OCI-LY1 (cell line): ENCODE measurements around the gene NPB.

Experiments
- CTCF ChIP-seq: fragments of 200-600 bp; sonication (generic), shearing (Covaris generic); IDR thresholded peaks from 2 replicates; pipeline ENCODE4 v1.5.1; 2017; ENCODE audit warnings: mild to moderate bottlenecking, antibody characterized with exemption, low read length, moderate library complexity, mixed read lengths
- EZH2 ChIP-seq: fragments of 200-600 bp; sonication (generic), shearing (Covaris generic); IDR thresholded peaks from 2 replicates; pipeline ENCODE4 v1.8.0; 2017; ENCODE audit warnings: borderline replicate concordance, mixed run types, mild to moderate bottlenecking, antibody characterized with exemption, low read length, moderate library complexity, mixed read lengths

- TF ChIP-seq CTCF (no peak), EZH2 (no peak)
Observed at GRCh38 chr17:81913394-81914102, 11.5 kb downstream of the NPB start.
